Natural killer cell (primary cell): Measurements from ENCODE around the gene BOD1. TPM values are rescaled to one million over a fixed set of nuclear protein-coding genes. Genes with fewer than 3 reads are reported as not detected.
A peak's percentile ranks its signal among the peaks of the same experiment; 100 is the strongest.

ENCODE experiments used
- ATAC-seq, 3 donors: fragments of 150-1000 bp in 2 of 3; fragments of 200-7000 bp in 1 of 3; cut with Tn5 transposase; 1 replicate in 1 of 3; 2 replicates in 2 of 3; pipeline ENCODE4 v1.10.0; 2021; ENCODE audit warnings: mild to moderate bottlenecking in 2 of 3, moderate library complexity in 2 of 3
- DNase-seq, 2 donors: peaks; one replicate each; pipeline versions ENCODE4 v3.0.0 to v3.0.0-alpha.2; 2013 to 2021; ENCODE audit warnings: mixed read lengths in 1 of 2
- H3K27ac ChIP-seq: one replicate; pipeline ENCODE4 v1.5.1; 2013; ENCODE audit warnings: mild to moderate bottlenecking, low read length
- H3K27me3 ChIP-seq: one replicate; pipeline ENCODE4 v1.6.1; 2013; ENCODE audit warnings: low read length; ENCODE audit not compliant: control insufficient read depth, insufficient read depth
- H3K36me3 ChIP-seq: one replicate; pipeline ENCODE4 v1.6.1; 2013; ENCODE audit warnings: low read length; ENCODE audit not compliant: control insufficient read depth, insufficient read depth
- H3K4me1 ChIP-seq: one replicate; pipeline ENCODE4 v1.6.1; 2013; ENCODE audit warnings: low read length; ENCODE audit not compliant: control insufficient read depth, insufficient read depth
- H3K4me3 ChIP-seq: one replicate; pipeline ENCODE4 v1.5.1; 2013; ENCODE audit warnings: low read length
- H3K9me3 ChIP-seq: one replicate; pipeline ENCODE4 v1.6.1; 2013; ENCODE audit warnings: low read length; ENCODE audit not compliant: control insufficient read depth, insufficient read depth
- H3K27ac Mint-ChIP-seq, 2 donors: one replicate each; pipeline ENCODE4 v1.8.0; 2022; ENCODE audit warnings: mild to moderate bottlenecking in 2 of 2, mixed read lengths in 2 of 2, moderate library complexity in 1 of 2
- H3K27me3 Mint-ChIP-seq, 2 donors: one replicate each; pipeline ENCODE4 v1.8.0; 2022; ENCODE audit warnings: low read depth in 2 of 2, mixed read lengths in 2 of 2
- H3K36me3 Mint-ChIP-seq: one replicate; pipeline ENCODE4 v1.8.0; 2022; ENCODE audit warnings: mixed read lengths
- H3K4me1 Mint-ChIP-seq, 2 donors: one replicate each; pipeline ENCODE4 v1.8.0; 2022; ENCODE audit warnings: mixed read lengths in 2 of 2
- H3K4me3 Mint-ChIP-seq: one replicate; pipeline ENCODE4 v1.8.0; 2022; ENCODE audit warnings: mild to moderate bottlenecking, moderate library complexity, mixed read lengths
- H3K9me3 Mint-ChIP-seq, 2 donors: one replicate each; pipeline ENCODE4 v1.8.0; 2022; ENCODE audit warnings: mixed read lengths in 2 of 2
- whole genome bisulfite sequencing: methylation state at CpG from one replicate; pipeline ENCODE4 v1.1.7; 2013; ENCODE audit warnings: missing lambda C conversion rate; ENCODE audit not compliant: insufficient coverage; 5-methylcytosine and 5-hydroxymethylcytosine counted together
- intact Hi-C: fragments of 100-400 bp; cut with micrococcal nuclease; formaldehyde crosslinking; loops from one replicate; pipeline ENCODE4 v1.14.2; 2022
- total RNA-seq, 4 donors: library from RNA; stranded (reverse); fragments of 120-200 nt in 1 of 4; gene quantifications; one replicate each; pipeline versions ENCODE4 v1.2.3 to v1.2.4, GENCODE V29; 2013 to 2022
- TF ChIP-seq, protein P1 (sequence below): fragments of 200-600 bp; IDR thresholded peaks from one replicate; pipeline ENCODE4 v1.8.0; 2022; ENCODE audit warnings: antibody characterized with exemption

The BOD1 gene
- total RNA-seq, 3 donors from 2014 or later (not counting 1 experiment from before 2014, with no cell fraction given) = 11.0 to 19.9 (median 16.6) TPM

DNA sequence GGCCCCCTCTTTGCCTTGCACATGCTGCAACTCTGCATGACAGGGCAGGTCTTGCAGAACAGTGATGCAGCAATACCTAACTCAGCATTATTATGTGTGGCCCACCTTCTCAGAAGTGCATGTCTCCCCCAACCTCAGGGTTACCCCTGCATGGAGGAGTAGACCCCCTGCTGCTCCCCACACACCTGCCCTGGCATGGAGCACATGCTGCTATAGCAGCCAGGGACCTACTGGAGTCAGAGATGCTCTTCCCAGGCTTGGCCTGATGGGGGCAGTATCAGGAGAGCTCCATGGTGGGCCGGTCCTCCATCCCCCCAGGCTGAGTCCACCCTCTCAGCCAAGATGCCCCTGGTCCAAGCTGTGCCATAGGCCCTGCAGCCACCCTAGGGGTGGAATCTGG lies 13.2 kb upstream of the BOD1 start:
- H3K27ac ChIP-seq = no peak overlapping the region
- H3K4me1 ChIP-seq = no peaks in the 10 kb centered on the region
- no peak for DNase-seq
- no peaks in the 10 kb centered on the region for H3K4me1 Mint-ChIP-seq
- H3K4me3 ChIP-seq = no peak overlapping the region
- H3K36me3 Mint-ChIP-seq = no peaks in the 10 kb centered on the region
- no peaks in the 10 kb centered on the region for H3K9me3 ChIP-seq
- H3K4me3 Mint-ChIP-seq = no peak overlapping the region
- WGBS = 67% methylated on average over 1 of the region's 1 CpG
- ATAC-seq = peak in 1 of 3 donors; percentile 38
- H3K27me3 Mint-ChIP-seq = peaks cover 6 to 8% of the 10 kb centered on the region in 2 donors
- no peaks in the 10 kb centered on the region for H3K27me3 ChIP-seq
- TF ChIP-seq, protein P1, sequence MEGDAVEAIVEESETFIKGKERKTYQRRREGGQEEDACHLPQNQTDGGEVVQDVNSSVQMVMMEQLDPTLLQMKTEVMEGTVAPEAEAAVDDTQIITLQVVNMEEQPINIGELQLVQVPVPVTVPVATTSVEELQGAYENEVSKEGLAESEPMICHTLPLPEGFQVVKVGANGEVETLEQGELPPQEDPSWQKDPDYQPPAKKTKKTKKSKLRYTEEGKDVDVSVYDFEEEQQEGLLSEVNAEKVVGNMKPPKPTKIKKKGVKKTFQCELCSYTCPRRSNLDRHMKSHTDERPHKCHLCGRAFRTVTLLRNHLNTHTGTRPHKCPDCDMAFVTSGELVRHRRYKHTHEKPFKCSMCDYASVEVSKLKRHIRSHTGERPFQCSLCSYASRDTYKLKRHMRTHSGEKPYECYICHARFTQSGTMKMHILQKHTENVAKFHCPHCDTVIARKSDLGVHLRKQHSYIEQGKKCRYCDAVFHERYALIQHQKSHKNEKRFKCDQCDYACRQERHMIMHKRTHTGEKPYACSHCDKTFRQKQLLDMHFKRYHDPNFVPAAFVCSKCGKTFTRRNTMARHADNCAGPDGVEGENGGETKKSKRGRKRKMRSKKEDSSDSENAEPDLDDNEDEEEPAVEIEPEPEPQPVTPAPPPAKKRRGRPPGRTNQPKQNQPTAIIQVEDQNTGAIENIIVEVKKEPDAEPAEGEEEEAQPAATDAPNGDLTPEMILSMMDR = no peak
- no peaks in the 10 kb centered on the region for H3K9me3 Mint-ChIP-seq
- H3K27ac Mint-ChIP-seq = no peak overlapping the region
- H3K36me3 ChIP-seq = no peaks in the 10 kb centered on the region
- intact Hi-C loops = no loop called here

DNA sequence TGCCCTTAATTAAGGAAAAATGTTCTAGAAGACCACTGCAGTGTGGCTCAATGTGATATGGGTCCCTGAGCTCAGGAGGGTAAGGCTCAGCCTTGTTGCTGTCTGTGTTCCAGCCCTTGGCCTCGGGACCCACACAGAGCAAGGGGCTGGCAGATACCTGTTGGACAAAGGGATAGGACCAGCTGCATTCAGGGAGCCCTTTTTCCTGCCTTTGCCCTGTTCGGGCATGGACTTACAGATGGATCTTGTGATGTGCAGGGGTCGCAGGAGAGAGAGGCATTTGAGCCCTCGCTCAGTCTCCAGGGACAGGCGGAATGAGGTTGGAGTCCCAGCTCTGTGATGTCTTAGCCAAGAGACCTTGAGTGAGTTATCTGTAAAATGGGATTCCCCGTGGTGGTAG lies 12.1 kb upstream of the BOD1 start:
- no peaks in the 10 kb centered on the region for H3K36me3 Mint-ChIP-seq
- H3K9me3 Mint-ChIP-seq = no peaks in the 10 kb centered on the region
- WGBS = 84% methylated on average over 6 of the region's 6 CpGs
- DNase-seq (no peak), ATAC-seq (no peak)
- H3K27me3 Mint-ChIP-seq = peaks cover 6 to 7% of the 10 kb centered on the region in 2 donors
- Histone ChIP-seq H3K9me3 (no peaks in the 10 kb centered on the region), H3K27me3 (no peaks in the 10 kb centered on the region), H3K4me1 (no peaks in the 10 kb centered on the region), H3K27ac (no peak overlapping the region), H3K36me3 (no peaks in the 10 kb centered on the region), H3K4me3 (no peak overlapping the region)
- TF ChIP-seq, protein P1 = no peak
- H3K4me1 Mint-ChIP-seq = no peaks in the 10 kb centered on the region
- H3K27ac Mint-ChIP-seq = no peak overlapping the region
- H3K4me3 Mint-ChIP-seq = no peak overlapping the region
- intact Hi-C loops = no loop called here

DNA sequence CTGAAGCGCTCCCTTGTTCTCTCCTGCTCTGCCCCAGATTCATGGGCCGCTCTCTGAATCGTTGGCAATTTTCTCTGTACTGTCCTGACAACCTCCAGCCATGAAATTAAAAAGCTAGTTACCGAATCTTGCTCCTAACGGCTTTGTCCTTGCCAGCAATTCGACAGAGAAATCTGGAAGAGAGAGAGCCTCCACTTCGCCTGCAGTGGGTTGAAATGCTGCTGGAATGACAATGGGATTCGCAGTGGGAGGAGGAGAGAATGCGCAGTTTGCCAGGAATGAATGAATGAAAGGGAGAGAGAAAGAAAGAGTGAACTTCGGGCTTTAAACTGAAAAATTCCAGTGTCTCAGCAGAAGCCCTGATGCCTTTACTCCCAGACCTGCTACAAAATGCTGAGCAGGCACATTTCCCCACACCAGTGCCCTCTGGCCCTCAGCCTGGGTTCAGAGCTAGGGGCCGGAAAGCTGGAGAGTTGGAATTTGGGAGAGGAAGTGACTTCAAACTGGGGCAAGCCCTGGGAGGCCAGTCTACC lies 11.5 kb upstream of the BOD1 start:
- DNase-seq (no peak), ATAC-seq (no peak)
- H3K9me3 ChIP-seq = no peaks in the 10 kb centered on the region
- peaks cover 6 to 7% of the 10 kb centered on the region in 2 donors for H3K27me3 Mint-ChIP-seq
- no peaks in the 10 kb centered on the region for H3K4me1 ChIP-seq
- no peaks in the 10 kb centered on the region for H3K4me1 Mint-ChIP-seq
- no peak overlapping the region for H3K4me3 ChIP-seq
- no peak overlapping the region for H3K27ac ChIP-seq
- intact Hi-C loops = no loop called here
- H3K9me3 Mint-ChIP-seq = no peaks in the 10 kb centered on the region
- H3K36me3 Mint-ChIP-seq = no peaks in the 10 kb centered on the region
- TF ChIP-seq, protein P1 = no peak
- H3K4me3 Mint-ChIP-seq = no peak overlapping the region
- no peaks in the 10 kb centered on the region for H3K36me3 ChIP-seq
- no peak overlapping the region for H3K27ac Mint-ChIP-seq
- no peaks in the 10 kb centered on the region for H3K27me3 ChIP-seq
- 70% methylated on average over 10 of the region's 11 CpGs for WGBS

GRCh38 chr5:173627271-173627670 lies 10.8 kb upstream of the BOD1 start:
- TF ChIP-seq, protein P1 = no peak
- no peak overlapping the region for H3K4me3 ChIP-seq
- 87% methylated on average over 4 of the region's 4 CpGs for whole genome bisulfite sequencing
- H3K4me3 Mint-ChIP-seq = no peak overlapping the region
- H3K36me3 ChIP-seq = no peaks in the 10 kb centered on the region
- intact Hi-C loops = no loop called here
- no peaks in the 10 kb centered on the region for H3K4me1 Mint-ChIP-seq
- peaks cover 6 to 7% of the 10 kb centered on the region in 2 donors for H3K27me3 Mint-ChIP-seq
- H3K36me3 Mint-ChIP-seq = no peaks in the 10 kb centered on the region
- no peak overlapping the region for H3K27ac ChIP-seq
- no peaks in the 10 kb centered on the region for H3K4me1 ChIP-seq
- no peaks in the 10 kb centered on the region for H3K9me3 Mint-ChIP-seq
- no peaks in the 10 kb centered on the region for H3K9me3 ChIP-seq
- DNase-seq (no peak), ATAC-seq (no peak)
- no peaks in the 10 kb centered on the region for H3K27me3 ChIP-seq
- no peak overlapping the region for H3K27ac Mint-ChIP-seq
